HG03045 (cell line): ENCODE data around the gene MECP2.

Experiments used
- ATAC-seq: cut with Tn5 transposase; IDR thresholded peaks from one replicate; pipeline ENCODE4 v1.9.1; 2021; ENCODE audit warnings: mild to moderate bottlenecking, moderate library complexity; ENCODE audit not compliant: unreplicated experiment

The MECP2 gene

DNA sequence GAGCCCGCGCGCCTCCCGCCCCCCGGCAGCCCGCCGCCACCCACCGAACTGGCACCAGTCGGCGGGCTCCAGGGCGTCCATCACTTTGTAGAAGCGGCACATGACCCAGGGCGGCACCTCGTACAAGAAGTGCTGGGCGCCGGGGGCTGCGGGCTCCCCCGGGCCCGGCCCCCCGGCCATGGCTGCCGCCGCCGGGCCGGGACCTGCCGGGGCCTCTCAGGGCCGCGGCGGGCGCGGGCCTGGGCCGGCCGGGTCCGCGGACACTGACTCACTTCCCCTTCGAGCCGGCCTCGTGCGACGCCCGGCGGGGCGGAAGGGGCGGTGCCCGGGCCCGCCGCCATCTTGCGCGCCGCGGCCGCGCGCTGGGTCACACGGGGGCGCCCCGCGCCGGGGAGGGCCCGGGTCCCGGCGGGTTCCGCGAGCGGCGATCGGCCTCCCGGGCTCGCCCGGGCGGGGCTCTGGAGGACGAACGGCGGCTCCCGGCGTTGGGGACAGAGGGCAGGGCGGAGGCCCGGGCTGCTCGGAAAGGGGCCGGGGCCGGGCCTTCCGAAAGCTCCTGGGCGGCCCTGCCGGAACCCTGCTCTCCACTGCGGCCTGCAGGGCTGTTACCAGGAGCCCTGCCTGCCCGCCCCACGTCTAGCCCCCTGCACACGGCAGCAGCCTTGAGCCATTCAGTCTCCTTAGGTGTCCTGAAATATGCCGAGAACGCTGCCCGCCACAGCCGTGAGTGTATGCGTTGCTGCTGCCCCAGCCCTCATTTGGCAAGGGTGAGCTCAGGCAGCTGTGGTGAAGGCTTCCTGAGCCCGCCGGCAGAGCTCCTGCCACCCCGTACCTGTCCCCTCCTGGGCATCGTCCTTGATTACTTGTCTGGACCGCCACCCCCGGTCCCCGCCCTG is 77.6 kb downstream of the MECP2 start, which contains the start of gene IRAK1:
IRAK1 (minus strand) TSS at position 270 of the 896 bp plus-strand sequence; CDS start at position 180, 90 bp downstream.
- ATAC-seq: peak; percentile 81

DNA sequence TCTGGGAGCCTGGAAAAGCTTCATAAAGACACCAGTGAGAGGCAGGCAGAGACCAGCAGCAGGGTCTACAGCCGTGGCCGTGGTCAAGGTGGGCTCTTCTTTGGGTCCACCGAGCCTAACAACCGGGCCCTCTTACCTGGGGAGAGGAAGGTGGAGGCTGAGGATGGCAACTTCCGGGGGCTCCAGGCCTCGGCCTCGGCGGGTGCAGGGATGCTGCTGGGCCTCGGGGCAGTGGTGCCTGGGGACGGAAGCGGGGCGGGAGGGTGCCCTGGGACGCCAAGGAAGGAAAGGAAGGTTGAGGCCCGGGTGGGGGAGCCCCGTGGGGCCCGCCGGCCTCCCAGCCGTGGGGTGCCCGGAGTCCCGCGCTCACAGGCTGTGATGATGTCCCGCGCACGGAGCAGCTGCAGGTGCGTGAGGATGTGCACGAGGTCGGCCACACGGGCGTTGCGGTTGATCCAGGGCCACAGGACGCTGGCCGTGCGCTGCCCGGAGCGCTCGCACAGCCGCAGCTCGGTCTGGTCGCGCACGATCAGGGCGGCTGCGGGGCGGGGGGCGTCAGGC is 78.4 kb downstream of the MECP2 start:
- peak; percentile 13 for ATAC-seq

DNA sequence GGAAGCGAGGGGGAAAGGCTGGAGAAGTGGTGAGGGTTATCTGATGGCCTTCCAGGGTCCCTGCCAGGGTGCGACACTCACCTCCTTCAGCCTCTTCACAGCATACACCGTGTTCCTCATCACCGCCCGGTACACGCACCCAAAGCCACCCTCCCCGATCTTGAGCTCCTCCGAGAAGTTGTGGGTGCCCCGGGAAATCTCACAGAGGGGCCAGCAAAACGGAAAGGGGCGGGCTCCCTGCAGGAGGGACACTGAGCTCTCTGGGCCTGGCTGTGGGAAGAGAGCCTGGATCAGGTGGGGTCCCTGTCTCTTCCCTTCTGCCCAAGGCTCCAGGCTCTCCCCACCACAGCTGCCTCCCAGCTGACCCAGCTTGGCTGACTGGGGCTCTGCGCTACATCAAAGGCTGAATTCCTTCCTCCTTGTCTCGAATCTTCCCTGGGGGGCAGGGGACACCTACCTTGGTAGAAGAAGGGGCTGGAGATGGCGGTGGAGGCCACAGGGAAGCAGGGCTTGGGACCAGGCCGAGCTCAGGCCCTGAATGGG is 78.9 kb downstream of the MECP2 start:
- no peak for ATAC-seq

DNA sequence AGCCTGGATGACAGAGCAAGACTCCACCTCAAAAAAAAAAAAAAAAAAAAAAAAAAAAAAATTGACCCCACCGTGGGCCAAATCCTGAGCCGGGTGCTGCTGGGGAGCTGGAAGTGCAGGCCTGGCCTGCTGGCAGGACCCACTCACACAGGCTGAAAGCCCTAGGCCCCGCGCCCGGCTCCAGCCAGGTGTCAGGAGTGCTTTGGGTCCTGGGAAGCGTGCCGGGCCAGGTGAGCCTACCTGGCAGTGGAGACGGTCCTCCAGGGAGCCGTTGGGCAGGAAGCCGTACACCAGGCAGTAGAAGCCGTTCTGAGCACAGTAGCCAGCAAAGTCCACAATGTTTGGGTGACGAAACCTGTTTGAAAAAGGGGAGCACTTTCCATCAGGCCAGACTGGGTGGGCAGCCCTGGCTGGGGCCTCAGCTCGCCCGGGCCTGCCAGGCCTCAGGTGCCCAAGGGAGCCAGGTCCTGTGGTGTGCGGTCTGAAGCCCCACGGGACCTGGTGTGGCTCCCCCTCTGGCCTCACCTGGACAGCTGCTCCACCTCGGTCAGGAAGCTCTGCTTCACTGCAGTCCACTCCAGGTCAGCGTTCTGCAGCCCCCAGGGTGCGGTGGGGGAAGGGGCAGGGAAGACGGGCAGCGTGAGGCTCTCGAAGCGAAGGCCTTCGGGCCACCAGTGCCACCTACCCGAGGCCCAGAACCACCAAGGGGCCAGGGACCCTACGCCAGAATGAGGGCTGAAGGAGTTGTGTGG is 79.6 kb downstream of the MECP2 start:
- ATAC-seq: no peak

DNA sequence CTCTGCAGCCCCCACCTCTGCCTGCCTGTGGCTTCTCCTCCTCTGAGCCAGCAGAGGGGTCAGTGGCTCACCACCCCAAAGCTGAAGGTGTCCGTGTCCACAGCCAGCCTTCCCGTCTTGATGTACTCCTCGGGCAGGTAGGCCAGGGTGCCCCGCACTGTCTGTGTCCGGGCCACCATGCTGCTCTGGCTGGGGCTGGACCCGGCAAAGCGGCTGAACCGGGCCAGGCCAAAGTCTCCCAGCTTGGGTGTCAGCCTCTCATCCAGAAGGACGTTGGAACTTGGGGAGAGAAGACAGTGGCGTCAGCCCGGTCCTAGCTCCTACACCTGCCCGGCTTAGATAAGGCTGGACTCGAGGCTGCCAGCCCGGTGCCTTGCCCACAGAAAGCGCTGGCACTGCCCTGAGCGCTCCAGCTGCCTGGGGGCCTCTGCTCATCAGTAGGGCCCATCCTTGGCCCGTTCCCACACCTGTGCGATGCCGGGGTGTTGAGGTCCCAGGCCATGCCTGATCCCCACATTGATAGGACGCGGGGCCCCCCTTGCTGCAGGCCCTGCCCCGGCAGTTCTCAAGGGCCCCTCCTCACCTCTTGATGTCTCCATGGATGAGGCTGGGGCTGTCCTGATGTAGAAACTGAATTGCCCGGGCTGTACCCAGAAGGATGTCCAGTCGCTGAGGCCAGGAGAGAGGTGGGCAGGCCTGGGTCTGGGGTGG is 81.0 kb downstream of the MECP2 start:
- no peak for ATAC-seq

DNA sequence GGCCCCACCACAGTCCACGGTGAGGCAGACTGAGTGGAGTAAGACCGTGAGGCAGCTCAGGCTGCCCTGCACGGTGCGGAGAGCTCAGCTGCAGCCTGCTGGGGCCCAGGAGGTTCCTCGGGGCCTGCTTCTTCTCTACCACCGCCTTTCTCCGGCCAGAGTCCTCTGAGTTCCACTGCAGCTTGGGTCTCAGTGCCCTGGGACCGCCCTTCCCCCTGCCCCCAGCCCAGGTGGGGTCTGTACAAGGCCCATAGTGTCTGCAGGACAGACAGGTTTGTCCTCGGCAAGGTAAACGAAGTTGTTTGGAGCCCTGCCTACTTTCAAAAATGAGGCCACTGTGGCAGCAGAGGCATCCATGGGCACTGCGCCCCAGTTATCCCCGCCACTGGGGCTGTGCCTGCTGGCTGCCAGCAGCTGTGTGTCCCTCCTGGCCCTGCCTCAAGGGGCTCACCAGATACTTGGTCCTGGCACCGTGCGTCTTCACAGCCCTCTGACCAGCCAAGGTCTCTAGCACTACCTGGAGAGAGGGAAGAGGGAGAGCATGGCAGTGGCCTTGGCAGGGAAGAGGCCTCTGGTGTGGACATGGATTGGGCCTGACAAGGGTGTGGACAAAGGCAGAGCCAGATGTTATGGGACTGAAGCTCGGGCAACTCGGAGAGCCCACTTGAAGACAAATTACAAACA is 81.8 kb downstream of the MECP2 start:
- no peak for ATAC-seq

DNA sequence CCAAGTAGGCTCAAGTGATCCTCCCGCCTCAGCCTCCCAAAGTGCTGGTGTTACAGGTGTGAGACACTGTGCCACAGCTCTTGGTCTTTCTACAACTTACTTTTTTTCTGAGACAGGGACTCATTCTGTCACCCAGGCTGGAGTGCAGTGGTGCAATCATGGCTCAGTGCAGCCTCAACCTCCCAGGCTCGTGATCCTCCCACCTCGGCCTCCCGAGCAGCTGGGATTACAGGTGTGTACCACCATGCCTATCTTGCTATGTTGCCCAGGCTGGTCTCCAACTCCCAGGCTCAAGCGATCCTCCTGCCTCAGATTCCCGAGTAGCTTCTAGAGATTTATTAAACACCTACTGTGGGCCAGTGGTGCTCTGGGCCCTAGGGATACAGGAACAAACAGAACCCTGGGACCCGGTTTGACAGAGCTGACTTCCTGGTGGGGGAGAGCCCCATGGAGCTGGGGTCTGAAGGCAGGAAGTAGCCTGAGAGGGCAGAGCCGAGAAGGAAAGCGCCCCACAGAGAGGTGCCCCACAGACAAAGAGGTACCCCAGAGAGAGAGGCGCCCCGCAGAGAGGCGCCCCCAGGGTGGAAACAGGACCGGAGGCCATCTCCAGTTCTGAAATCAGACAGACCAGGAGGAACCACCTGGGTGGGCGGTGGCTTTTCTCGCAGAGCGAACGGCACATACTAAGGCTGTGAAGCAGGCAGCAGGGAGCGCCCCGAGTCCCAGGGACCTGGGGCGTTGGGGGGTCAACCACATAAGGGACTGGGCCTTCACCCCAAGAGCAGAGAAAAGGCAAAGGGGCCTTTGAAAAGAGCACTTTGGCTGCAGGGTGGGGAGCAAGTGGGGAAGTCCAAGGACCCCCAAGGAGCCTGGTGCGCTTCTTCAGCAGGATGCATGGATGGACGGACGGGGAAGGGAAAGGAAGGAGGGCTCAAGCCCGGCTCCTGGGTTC is 82.8 kb downstream of the MECP2 start:
- ATAC-seq: no peak

DNA sequence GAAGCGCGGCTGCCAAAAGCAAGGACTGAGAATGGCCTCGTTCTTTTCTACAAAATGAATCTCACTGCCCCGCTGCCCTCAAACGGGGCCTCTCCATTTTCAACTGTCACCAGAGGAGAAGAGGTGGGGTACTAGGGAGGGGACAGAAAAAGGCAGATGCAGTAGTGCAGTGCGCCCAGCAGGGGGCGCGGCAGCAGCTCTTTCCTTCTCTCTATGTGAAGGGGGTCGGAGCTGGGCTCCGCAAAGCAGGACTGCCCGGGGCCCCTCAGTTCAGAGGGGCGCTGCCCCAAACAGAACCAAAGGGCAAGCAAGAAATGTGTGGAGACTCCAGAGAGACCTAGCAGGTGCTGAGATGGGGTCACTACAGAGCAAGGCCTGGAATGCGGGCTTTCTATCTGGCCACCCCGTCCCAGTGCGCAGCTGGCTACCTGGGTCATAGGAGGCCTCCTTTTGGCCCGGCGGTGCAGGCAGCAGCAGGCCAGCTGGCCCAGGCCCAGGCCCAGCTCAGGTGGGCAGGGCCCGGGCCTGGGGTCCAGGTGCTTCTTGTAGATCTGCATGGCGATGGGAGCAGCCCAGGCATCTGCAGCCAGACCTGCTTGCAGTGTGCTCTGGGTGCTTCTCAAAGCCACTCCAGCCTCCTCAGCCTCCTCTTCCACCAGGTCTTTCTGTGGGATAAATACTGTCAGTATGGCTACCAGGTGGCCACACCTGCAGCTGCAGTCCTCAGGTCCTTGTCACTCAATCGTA is 83.7 kb downstream of the MECP2 start:
- no peak for ATAC-seq

DNA sequence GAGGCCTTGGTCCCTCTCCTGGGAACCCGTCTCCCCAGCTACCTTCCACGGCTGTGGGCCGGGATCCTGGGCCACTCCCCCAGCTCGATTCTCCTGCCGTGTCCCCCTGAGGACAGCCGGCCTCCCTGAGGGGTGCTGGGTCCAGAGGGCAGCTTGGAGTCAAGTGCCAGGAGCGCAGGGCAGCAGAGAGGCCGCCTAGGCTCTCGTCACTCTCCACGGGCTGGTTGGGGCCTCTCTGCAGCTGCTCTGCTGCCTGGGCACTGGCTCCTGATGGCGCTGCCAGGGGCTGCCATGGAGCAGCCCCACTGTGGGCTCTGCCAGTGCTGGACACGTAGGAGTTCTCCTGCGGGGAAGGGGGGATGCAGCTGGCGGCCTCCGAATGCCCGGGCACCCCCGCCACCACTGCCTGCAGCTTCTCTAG is 84.5 kb downstream of the MECP2 start:
- no peak for ATAC-seq

DNA sequence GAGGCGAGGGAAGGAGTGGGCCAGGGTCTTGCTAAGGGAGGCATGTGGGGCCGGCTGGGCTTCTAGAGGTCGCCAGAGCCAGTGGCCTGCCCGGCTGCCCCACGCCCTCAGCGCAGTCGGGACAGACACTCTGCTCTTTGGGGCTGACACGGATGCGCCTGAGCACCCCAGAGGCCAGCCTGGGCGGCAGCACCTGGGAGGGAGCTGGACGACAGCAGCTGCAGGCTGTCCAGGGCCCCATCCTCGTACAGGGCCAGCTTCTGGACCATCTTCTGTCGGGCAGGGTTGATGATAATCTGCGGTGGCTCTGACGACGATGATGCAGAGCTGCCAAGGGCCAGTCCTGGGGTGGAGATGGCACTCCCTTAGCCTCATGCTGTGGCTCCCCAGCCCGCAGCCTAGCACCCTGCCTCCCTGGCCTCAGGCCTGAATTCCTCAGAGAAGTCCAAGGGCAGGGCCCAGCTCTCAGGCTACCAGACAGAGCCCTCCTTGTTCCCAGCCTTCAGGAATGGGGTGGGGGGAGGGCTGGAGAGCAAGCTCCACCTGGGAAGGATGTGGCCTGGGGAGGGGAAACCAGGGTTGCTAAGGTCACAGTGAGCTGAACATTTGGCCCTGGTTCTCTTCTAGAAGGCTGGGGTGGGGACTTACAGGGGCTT is 85.1 kb downstream of the MECP2 start:
- no peak for ATAC-seq

DNA sequence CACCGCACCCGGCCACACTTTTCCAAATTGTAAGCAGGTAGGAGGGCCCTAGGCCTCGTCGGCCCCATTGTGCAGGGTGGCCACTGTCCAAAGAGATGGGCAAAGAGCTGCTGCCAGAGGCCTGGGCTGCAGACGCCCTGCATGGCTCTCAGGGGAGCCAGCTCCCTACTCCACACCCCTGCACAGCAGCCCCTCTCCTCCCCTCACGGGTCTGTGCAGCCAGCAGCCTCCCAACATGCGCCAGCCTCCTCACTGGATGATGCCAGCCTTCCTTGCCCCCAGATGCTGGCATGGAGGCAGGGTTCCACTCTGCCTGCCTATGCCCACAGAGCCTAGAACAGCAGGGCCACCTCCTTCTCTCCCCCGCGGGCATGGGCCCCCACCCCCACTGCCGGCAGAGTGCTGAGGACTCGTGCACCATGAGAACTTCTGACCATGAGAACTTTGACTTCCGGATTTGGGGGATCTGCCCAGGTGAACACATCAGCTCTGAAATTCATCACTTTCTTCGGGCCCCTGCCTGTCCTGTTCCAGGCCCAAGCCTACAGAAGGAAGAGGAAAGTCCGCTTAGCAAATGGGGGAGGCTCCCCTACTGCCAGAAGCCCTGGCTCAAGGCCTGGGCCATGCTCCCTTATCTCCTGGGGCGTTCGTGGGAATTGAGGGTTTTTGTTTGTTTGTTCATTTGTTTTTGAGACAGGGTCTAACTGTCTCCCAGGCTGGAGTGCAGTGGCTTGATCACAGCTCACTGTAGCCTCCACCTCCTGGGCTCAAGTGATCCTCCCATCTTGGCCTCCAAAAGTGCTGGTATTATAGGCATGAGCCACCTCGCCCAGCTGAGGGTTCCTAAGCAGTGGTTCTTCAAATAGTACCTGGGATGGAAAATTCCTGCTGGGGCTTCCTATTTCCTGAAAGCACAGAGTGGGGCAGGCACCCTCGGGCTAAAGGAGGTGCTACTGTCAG is 85.9 kb downstream of the MECP2 start:
- ATAC-seq: no peak

DNA sequence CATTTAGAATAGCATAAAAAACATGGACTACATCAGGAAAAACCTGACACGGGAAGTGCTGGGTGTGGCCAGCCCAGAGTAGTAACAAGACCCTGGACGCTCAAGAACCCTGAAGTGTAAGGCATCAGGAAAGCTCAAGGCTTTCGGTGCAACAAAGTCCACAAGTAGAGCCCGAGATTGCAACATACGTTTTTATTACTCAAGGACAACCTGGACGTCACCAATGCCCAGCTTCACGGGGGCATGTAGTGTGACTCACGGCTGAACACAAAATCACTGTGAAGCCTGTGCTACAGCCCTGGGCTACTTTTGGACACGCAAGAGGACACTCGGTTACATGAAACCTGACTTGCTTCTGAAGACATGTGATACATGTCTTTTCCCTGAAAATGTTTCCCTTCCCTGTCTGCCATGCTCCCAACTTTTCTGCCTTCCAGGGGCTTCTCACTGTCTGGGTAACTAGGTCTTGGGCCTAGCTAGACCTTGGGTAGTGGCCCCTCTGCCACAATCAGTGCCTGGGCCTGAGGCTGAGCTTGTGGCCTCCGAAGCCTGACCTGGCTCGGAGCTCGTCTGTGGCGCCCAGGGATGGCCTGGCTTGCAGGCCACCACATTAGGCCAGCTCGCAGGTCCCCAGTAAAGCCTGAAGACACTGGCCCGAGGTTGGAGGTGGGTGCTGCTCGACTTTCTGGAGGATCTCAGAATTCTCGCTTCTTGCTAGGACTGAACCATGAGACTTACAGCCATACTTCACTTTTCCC is 87.0 kb downstream of the MECP2 start:
- no peak for ATAC-seq

DNA sequence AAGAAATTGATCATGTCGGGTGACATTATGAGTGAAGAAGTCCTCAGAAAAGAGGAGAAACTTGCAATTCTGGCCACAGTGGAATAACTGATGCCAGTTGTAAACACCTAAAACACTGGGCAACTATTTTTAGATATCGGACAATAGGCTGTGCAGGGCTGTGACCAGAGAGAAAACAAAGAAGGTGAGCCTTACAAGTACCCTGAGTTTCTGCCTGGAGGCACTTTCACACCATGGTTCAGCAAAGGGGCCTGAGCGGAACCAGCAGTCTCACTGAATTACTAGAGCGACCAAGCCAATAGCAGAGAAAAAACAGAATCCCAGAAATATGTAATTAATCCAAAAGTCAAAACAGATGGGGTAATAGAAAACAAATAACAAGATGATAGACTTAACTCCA is 89.0 kb downstream of the MECP2 start:
- no peak for ATAC-seq

DNA sequence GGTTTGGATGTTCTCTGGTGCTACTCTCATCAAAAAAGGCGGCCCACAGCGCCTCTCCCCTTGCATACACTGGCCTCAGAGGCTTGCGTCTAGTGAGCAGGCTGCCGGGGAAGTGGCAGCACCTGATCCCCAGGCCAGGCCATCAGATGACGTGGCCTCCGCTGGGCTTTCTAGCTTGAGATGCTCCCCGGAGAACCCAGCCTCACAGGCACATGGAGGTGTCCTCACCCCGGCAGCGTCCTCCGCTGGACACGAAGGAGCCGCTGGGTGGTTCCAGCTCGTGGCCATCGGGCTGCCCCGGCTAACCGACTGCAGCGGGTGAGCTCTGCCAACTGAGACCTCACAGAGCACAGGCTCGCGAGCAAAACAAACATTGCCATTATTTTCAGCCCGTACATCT is 90.6 kb downstream of the MECP2 start:
- ATAC-seq: no peak

DNA sequence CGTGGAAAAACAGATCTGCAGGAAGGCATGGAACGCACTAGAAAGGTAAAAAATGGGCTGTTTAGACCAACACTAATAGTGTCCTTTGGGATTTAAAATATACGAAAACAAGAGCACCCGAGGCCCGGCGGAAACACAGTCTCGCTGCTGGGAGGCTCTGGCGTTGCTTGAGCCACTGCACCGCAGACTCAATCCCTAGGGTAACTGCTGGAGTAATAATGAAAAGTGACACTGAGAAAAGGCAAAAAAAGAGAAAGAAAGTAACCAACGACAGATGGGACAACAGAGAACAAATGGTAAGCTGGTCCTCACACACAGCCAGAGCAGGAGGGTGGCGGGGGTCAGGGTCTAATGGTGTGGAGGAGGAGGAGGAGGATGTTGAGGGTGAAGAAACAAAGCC is 93.2 kb downstream of the MECP2 start:
- ATAC-seq: no peak

DNA sequence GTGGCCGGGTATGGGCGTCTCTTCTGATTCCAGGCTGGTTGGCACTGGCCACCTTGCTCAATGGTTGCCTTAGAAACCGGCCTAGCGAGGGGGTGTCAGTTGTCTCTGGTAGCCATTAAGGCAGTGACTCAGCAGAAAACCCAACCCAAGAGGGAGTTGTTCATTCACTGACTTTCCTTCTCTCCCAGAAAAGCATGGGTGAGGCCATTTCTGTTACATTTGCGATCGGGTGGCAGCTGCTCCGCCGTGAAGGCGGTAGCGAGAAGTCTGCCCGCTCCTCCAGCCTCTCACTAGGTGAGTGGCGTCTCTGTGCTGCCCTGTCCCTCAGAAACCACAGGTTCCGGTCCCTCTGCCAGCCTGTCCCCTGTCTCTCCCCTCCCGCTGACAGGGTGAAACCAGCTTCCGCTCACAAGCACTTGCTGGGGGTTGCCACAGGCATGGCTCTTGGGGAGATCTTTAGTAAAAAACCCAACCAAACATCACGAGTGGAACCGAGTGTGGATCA is 95.2 kb downstream of the MECP2 start:
- no peak for ATAC-seq
